ENCODE measurements around the gene TTC9B.

GRCh38 chr19:40238775-40239174 is 20.6 kb upstream of the TTC9B start:
- TF ChIP-seq POLR2A (IDR thresholded peaks at IDR 0.05; ENCODE audit: extremely low read depth, insufficient read length) (no peak), MAX (IDR thresholded peaks at IDR 0.05; ENCODE audit: low read depth, low read length) (no peak)
